Esophagus squamous epithelium (tissue), 4 donors: ENCODE measurements around the gene IQSEC1.

Experiments
- CTCF ChIP-seq, 6 experiments: fragments of 450-650 bp in 4 of 6; fragments of 200-600 bp in 2 of 6; sonication (generic) in 2 of 6; IDR thresholded peaks; one replicate each; pipeline ENCODE4 v1.5.1; 2016 to 2019; ENCODE audit warnings: antibody characterized with exemption in 6 of 6, mild to moderate bottlenecking in 4 of 6, moderate library complexity in 4 of 6
- POLR2A ChIP-seq, 4 donors: fragments of 450-650 bp; IDR thresholded peaks; one replicate each; pipeline ENCODE4 v1.6.1; 2017; ENCODE audit warnings: antibody characterized with exemption in 4 of 4, mild to moderate bottlenecking in 4 of 4, moderate library complexity in 3 of 4

GRCh38 chr3:13103416-13104058 is 30.3 kb upstream of the IQSEC1 start:
- no peak for TF ChIP-seq CTCF (IDR thresholded peaks at IDR 0.05)
- no peak for TF ChIP-seq POLR2A (IDR thresholded peaks at IDR 0.05)
